HEK293 (cell line): ENCODE results near the gene HMHB1.

Experiments used
- CTCF ChIA-PET: fragments of 350-600 bp; formaldehyde crosslinking; extraction: SDS; loops from one replicate; lab custom pipeline; 2021; ENCODE audit warnings: antibody characterized with exemption; lab: Yijun Ruan, JAX
- POLR2A ChIA-PET: fragments of 300-600 bp; formaldehyde crosslinking; extraction: SDS; loops from one replicate; lab custom pipeline; 2020; ENCODE audit warnings: antibody characterized with exemption, inconsistent platforms; lab: Yijun Ruan, JAX
- H3K27ac ChIP-seq: fragments of 200-500 bp; sonication (Bioruptor generic); 2 replicates; pipeline ENCODE4 v1.5.1; 2014; ENCODE audit warnings: low read depth, low read length, control low read depth, inconsistent platforms; ENCODE audit errors: extremely low read depth
- H3K36me3 ChIP-seq, 2 experiments: fragments of 200-500 bp in 1 of 2; sonication (Bioruptor generic) in 1 of 2; 1 replicate in 1 of 2; 2 replicates in 1 of 2; pipeline ENCODE4 v1.5.1; 2014 to 2017; ENCODE audit warnings: inconsistent platforms in 2 of 2, low read length in 2 of 2; ENCODE audit not compliant: control insufficient read depth in 2 of 2, insufficient read depth in 1 of 2
- H3K4me1 ChIP-seq: fragments of 200-500 bp; sonication (Bioruptor generic); 2 replicates; pipeline ENCODE4 v1.5.1; 2014; ENCODE audit warnings: mild to moderate bottlenecking, low read length, inconsistent platforms; ENCODE audit not compliant: control insufficient read depth, insufficient read depth
- H3K4me3 ChIP-seq: 2 replicates; pipeline ENCODE4 v1.5.1; 2011; ENCODE audit warnings: low read depth, mild to moderate bottlenecking, control low read depth, low read length, moderate library complexity
- H3K9me3 ChIP-seq: fragments of 200-500 bp; sonication (Bioruptor generic); 2 replicates; pipeline ENCODE4 v1.5.1; 2014; ENCODE audit warnings: low read depth, low read length, inconsistent platforms; ENCODE audit not compliant: control insufficient read depth, insufficient read depth
- MEIS1 ChIP-seq: sonication (generic); formaldehyde crosslinking; IDR thresholded peaks from 2 replicates; pipeline ENCODE4 v1.8.1; 2022; ENCODE audit warnings: missing genetic modification reagents, mild to moderate bottlenecking, borderline replicate concordance
- MZF1 ChIP-seq: fragments of 450-650 bp; formaldehyde crosslinking; IDR thresholded peaks from 2 replicates; pipeline ENCODE4 v1.5.1; 2017; ENCODE audit warnings: missing biosample characterization, missing genetic modification characterization, borderline replicate concordance
- PRDM1 ChIP-seq: fragments of 450-650 bp; formaldehyde crosslinking; IDR thresholded peaks from 2 replicates; pipeline ENCODE4; 2016; ENCODE audit warnings: missing biosample characterization, missing genetic modification characterization
- REPIN1 ChIP-seq: fragments of 450-650 bp; formaldehyde crosslinking; IDR thresholded peaks from 2 replicates; pipeline ENCODE4 v1.5.1; 2017; ENCODE audit warnings: missing biosample characterization, missing genetic modification characterization, low read depth
- SP3 ChIP-seq: fragments of 450-650 bp; formaldehyde crosslinking; IDR thresholded peaks from 2 replicates; pipeline ENCODE4 v1.5.1; 2016; ENCODE audit warnings: missing biosample characterization, missing genetic modification characterization
- ZEB2 ChIP-seq: fragments of 450-650 bp; formaldehyde crosslinking; IDR thresholded peaks from 2 replicates; pipeline ENCODE4 v1.5.1; 2016; ENCODE audit warnings: missing biosample characterization, missing genetic modification characterization
- ZIC2 ChIP-seq: fragments of 450-650 bp; formaldehyde crosslinking; IDR thresholded peaks from 2 replicates; pipeline ENCODE4 v1.5.1; 2016; ENCODE audit warnings: missing biosample characterization, missing genetic modification characterization
- ZNF112 ChIP-seq: fragments of 450-650 bp; formaldehyde crosslinking; IDR thresholded peaks from 2 replicates; pipeline ENCODE4 v1.5.0; 2017; ENCODE audit warnings: missing biosample characterization, missing genetic modification characterization
- ZNF133 ChIP-seq: fragments of 450-650 bp; formaldehyde crosslinking; IDR thresholded peaks from 2 replicates; pipeline ENCODE4 v1.5.1; 2016; ENCODE audit warnings: missing biosample characterization, missing genetic modification characterization
- ZNF274 ChIP-seq, 2 experiments: fragments of 200-500 bp in 1 of 2; fragments of 450-650 bp in 1 of 2; sonication (Bioruptor generic) in 1 of 2; formaldehyde crosslinking in 1 of 2; IDR thresholded peaks; 2 replicates each; pipeline versions ENCODE4 v1.5.1 to v1.6.1; 2014 to 2016; ENCODE audit warnings: borderline replicate concordance in 1 of 2, inconsistent platforms in 1 of 2, low read length in 1 of 2, missing biosample characterization in 1 of 2, missing genetic modification characterization in 1 of 2
- ZNF311 ChIP-seq: fragments of 450-650 bp; formaldehyde crosslinking; IDR thresholded peaks from 2 replicates; pipeline ENCODE4 v1.5.1; 2017; ENCODE audit warnings: missing biosample characterization, missing genetic modification characterization, borderline replicate concordance
- ZNF341 ChIP-seq: fragments of 450-650 bp; formaldehyde crosslinking; IDR thresholded peaks from 2 replicates; pipeline ENCODE4; 2016; ENCODE audit warnings: low read depth, missing biosample characterization, missing genetic modification characterization
- ZNF354C ChIP-seq: fragments of 450-650 bp; formaldehyde crosslinking; IDR thresholded peaks from 2 replicates; pipeline ENCODE4 v1.5.1; 2016; ENCODE audit warnings: missing biosample characterization, missing genetic modification characterization, low read depth, borderline replicate concordance
- ZNF48 ChIP-seq: fragments of 450-650 bp; formaldehyde crosslinking; IDR thresholded peaks from 2 replicates; pipeline ENCODE4 v1.5.1; 2016; ENCODE audit warnings: missing biosample characterization, missing genetic modification characterization
- ZNF514 ChIP-seq: fragments of 450-650 bp; formaldehyde crosslinking; IDR thresholded peaks from 2 replicates; pipeline ENCODE4 v1.5.1; 2016; ENCODE audit warnings: missing biosample characterization, missing genetic modification characterization
- ZNF544 ChIP-seq: fragments of 450-650 bp; formaldehyde crosslinking; IDR thresholded peaks from 2 replicates; pipeline ENCODE4 v1.5.0; 2017; ENCODE audit warnings: missing biosample characterization, missing genetic modification characterization
- ZNF549 ChIP-seq: fragments of 450-650 bp; IDR thresholded peaks from 2 replicates; pipeline ENCODE4 v1.5.1; 2018; ENCODE audit warnings: missing biosample characterization, missing genetic modification characterization, mild to moderate bottlenecking, inconsistent platforms, moderate library complexity
- ZNF600 ChIP-seq: fragments of 450-650 bp; formaldehyde crosslinking; IDR thresholded peaks from 2 replicates; pipeline ENCODE4 v1.5.1; 2016; ENCODE audit warnings: missing biosample characterization, missing genetic modification characterization
- ZNF629 ChIP-seq: fragments of 450-650 bp; formaldehyde crosslinking; IDR thresholded peaks from 2 replicates; pipeline ENCODE4 v1.5.1; 2017; ENCODE audit warnings: missing biosample characterization, missing genetic modification characterization
- ZNF707 ChIP-seq: fragments of 450-650 bp; formaldehyde crosslinking; IDR thresholded peaks from 2 replicates; pipeline ENCODE4 v1.5.1; 2016; ENCODE audit warnings: missing biosample characterization, missing genetic modification characterization
- ZNF747 ChIP-seq: fragments of 450-650 bp; formaldehyde crosslinking; IDR thresholded peaks from 2 replicates; pipeline ENCODE4 v1.5.1; 2016; ENCODE audit warnings: missing biosample characterization, missing genetic modification characterization
- ZNF768 ChIP-seq: fragments of 450-650 bp; formaldehyde crosslinking; IDR thresholded peaks from 2 replicates; pipeline ENCODE4 v1.5.1; 2018; ENCODE audit warnings: missing biosample characterization, mild to moderate bottlenecking, missing genetic modification characterization
- TF ChIP-seq, protein P1 (sequence below): fragments of 450-650 bp; IDR thresholded peaks from 2 replicates; pipeline ENCODE4 v1.5.1; 2018; ENCODE audit warnings: missing biosample characterization, missing genetic modification characterization
- TF ChIP-seq, protein P2 (sequence below): fragments of 450-650 bp; formaldehyde crosslinking; IDR thresholded peaks from 2 replicates; pipeline ENCODE4 v1.5.1; 2016; ENCODE audit warnings: missing biosample characterization, missing genetic modification characterization
- TF ChIP-seq, protein P3 (sequence below): fragments of 450-650 bp; formaldehyde crosslinking; IDR thresholded peaks from 2 replicates; pipeline ENCODE4 v1.5.1; 2016; ENCODE audit warnings: missing biosample characterization, missing genetic modification characterization, borderline replicate concordance
- TF ChIP-seq, protein P4 (sequence below): fragments of 450-650 bp; formaldehyde crosslinking; IDR thresholded peaks from 2 replicates; pipeline ENCODE4 v1.5.1; 2016; ENCODE audit warnings: missing biosample characterization, missing genetic modification characterization, low read depth

The HMHB1 gene

DNA sequence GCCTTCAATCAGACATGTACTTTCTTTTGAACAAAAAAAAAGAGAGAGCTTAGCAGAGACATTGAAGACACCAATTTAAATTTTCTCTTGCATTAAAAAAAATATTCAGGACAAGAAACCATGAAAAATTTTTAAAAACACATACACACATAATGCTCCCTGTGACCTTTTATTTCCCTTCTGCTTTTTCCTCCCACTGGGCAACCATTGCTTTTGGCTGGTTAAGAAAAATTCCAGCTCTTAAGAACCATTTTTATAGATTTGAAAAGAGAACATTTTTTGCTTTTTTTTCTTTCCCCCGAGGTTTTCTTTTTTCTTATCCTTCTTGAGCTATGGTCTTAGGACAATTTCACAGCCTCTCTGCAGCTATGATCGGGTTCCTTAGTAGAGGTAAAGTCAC lies 6.1 kb upstream of the HMHB1 start (continued):
- TF ChIP-seq, protein P1, sequence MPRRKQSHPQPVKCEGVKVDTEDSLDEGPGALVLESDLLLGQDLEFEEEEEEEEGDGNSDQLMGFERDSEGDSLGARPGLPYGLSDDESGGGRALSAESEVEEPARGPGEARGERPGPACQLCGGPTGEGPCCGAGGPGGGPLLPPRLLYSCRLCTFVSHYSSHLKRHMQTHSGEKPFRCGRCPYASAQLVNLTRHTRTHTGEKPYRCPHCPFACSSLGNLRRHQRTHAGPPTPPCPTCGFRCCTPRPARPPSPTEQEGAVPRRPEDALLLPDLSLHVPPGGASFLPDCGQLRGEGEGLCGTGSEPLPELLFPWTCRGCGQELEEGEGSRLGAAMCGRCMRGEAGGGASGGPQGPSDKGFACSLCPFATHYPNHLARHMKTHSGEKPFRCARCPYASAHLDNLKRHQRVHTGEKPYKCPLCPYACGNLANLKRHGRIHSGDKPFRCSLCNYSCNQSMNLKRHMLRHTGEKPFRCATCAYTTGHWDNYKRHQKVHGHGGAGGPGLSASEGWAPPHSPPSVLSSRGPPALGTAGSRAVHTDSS (tag by site-specific recombination): no peak
- TF ChIP-seq ZNF707 (tag by site-specific recombination) (no peak), ZNF341 (no peak)

DNA sequence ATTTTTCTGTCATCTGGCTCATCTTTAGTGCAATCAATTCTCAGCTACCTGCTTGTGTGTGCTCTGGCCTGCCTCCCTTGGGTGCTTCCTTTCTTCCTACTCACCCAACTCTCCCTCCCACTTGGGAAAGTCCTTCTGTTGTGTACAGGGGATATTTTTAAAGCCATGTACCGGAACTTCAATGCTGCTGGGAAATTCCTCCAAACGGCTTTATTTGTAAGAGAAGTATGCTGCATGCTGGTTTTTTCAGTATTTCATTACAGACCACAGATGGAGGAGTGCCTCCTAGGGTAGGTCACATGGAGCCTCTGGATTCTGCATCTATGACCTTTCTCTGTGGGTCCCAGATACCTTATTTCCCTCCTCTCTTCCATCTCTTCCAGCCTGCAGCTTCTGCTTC lies 5.4 kb upstream of the HMHB1 start:
- no peak overlapping the region for H3K27ac ChIP-seq
- POLR2A ChIA-PET: no interaction called here
- no peak overlapping the region for H3K4me3 ChIP-seq
- H3K9me3 ChIP-seq: no peaks in the 10 kb centered on the region
- TF ChIP-seq ZNF48 (tag by site-specific recombination) (no peak), ZNF544 (no peak), MZF1 (tag by site-specific recombination) (no peak), ZNF311 (tag by site-specific recombination) (no peak), ZNF514 (tag by site-specific recombination) (no peak), ZNF549 (tag by site-specific recombination) (no peak), ZNF133 (tag by site-specific recombination) (no peak), ZNF600 (tag by site-specific recombination) (no peak), PRDM1 (tag by site-specific recombination) (no peak), ZIC2 (tag by site-specific recombination) (no peak), ZNF354C (no peak), ZNF274 (IDR thresholded peaks at IDR 0.05; ENCODE audit: low read length) (no peak), ZNF274 (tag by site-specific recombination; IDR thresholded peaks at IDR 0.05; ENCODE audit: borderline replicate concordance) (no peak)
- TF ChIP-seq, protein P2, sequence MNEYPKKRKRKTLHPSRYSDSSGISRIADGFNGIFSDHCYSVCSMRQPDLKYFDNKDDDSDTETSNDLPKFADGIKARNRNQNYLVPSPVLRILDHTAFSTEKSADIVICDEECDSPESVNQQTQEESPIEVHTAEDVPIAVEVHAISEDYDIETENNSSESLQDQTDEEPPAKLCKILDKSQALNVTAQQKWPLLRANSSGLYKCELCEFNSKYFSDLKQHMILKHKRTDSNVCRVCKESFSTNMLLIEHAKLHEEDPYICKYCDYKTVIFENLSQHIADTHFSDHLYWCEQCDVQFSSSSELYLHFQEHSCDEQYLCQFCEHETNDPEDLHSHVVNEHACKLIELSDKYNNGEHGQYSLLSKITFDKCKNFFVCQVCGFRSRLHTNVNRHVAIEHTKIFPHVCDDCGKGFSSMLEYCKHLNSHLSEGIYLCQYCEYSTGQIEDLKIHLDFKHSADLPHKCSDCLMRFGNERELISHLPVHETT (tag by site-specific recombination): no peak
- TF ChIP-seq, all 188 proteins: peak for 0
- Histone ChIP-seq H3K36me3 (no peaks in the 10 kb centered on the region), H3K4me1 (no peaks in the 10 kb centered on the region)
- CTCF ChIA-PET: no interaction called here

DNA sequence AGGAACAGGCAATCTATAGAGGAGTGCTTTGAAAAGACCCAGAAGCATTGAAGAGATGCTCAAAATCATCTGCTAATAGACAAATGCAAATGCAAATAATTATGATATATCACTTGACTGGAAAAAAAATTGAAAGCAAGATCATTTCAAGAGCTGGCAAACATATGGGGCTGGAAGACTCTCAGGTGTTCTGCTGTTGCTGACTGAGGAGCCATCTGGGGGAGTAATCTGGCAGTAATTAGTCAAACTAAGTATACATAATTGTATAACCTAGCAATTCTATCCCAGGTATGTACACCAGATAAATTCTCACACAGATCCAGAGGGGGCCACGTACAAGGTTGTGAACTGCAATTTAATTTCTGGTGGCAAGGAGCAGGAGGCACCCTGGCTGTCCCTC lies 4.6 kb upstream of the HMHB1 start:
- no peaks in the 10 kb centered on the region for H3K9me3 ChIP-seq
- H3K27ac ChIP-seq: no peak overlapping the region
- CTCF ChIA-PET: no interaction called here
- H3K4me1 ChIP-seq: no peaks in the 10 kb centered on the region
- no peaks in the 10 kb centered on the region for H3K36me3 ChIP-seq
- no peak overlapping the region for H3K4me3 ChIP-seq
- POLR2A ChIA-PET: no interaction called here
- TF ChIP-seq, protein P3, sequence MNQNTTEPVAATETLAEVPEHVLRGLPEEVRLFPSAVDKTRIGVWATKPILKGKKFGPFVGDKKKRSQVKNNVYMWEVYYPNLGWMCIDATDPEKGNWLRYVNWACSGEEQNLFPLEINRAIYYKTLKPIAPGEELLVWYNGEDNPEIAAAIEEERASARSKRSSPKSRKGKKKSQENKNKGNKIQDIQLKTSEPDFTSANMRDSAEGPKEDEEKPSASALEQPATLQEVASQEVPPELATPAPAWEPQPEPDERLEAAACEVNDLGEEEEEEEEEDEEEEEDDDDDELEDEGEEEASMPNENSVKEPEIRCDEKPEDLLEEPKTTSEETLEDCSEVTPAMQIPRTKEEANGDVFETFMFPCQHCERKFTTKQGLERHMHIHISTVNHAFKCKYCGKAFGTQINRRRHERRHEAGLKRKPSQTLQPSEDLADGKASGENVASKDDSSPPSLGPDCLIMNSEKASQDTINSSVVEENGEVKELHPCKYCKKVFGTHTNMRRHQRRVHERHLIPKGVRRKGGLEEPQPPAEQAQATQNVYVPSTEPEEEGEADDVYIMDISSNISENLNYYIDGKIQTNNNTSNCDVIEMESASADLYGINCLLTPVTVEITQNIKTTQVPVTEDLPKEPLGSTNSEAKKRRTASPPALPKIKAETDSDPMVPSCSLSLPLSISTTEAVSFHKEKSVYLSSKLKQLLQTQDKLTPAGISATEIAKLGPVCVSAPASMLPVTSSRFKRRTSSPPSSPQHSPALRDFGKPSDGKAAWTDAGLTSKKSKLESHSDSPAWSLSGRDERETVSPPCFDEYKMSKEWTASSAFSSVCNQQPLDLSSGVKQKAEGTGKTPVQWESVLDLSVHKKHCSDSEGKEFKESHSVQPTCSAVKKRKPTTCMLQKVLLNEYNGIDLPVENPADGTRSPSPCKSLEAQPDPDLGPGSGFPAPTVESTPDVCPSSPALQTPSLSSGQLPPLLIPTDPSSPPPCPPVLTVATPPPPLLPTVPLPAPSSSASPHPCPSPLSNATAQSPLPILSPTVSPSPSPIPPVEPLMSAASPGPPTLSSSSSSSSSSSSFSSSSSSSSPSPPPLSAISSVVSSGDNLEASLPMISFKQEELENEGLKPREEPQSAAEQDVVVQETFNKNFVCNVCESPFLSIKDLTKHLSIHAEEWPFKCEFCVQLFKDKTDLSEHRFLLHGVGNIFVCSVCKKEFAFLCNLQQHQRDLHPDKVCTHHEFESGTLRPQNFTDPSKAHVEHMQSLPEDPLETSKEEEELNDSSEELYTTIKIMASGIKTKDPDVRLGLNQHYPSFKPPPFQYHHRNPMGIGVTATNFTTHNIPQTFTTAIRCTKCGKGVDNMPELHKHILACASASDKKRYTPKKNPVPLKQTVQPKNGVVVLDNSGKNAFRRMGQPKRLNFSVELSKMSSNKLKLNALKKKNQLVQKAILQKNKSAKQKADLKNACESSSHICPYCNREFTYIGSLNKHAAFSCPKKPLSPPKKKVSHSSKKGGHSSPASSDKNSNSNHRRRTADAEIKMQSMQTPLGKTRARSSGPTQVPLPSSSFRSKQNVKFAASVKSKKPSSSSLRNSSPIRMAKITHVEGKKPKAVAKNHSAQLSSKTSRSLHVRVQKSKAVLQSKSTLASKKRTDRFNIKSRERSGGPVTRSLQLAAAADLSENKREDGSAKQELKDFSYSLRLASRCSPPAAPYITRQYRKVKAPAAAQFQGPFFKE: no peak
- TF ChIP-seq, protein P4, sequence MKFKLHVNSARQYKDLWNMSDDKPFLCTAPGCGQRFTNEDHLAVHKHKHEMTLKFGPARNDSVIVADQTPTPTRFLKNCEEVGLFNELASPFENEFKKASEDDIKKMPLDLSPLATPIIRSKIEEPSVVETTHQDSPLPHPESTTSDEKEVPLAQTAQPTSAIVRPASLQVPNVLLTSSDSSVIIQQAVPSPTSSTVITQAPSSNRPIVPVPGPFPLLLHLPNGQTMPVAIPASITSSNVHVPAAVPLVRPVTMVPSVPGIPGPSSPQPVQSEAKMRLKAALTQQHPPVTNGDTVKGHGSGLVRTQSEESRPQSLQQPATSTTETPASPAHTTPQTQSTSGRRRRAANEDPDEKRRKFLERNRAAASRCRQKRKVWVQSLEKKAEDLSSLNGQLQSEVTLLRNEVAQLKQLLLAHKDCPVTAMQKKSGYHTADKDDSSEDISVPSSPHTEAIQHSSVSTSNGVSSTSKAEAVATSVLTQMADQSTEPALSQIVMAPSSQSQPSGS (tag by site-specific recombination): no peak
- TF ChIP-seq ZNF629 (tag by site-specific recombination) (no peak), MEIS1 (CRISPR knock-in tag) (no peak), ZNF112 (tag by site-specific recombination) (no peak), REPIN1 (tag by site-specific recombination) (no peak), ZEB2 (tag by site-specific recombination) (no peak), ZNF768 (no peak), ZNF747 (tag by site-specific recombination) (no peak), SP3 (tag by site-specific recombination) (no peak)
